ENCODE results near the gene ITGB2. TPM values are rescaled to one million over a fixed set of nuclear protein-coding genes. Genes with fewer than 3 reads are reported as not detected.

The ITGB2 gene
- total RNA-seq, 1 donor from 2014 or later: 18.6 TPM

DNA sequence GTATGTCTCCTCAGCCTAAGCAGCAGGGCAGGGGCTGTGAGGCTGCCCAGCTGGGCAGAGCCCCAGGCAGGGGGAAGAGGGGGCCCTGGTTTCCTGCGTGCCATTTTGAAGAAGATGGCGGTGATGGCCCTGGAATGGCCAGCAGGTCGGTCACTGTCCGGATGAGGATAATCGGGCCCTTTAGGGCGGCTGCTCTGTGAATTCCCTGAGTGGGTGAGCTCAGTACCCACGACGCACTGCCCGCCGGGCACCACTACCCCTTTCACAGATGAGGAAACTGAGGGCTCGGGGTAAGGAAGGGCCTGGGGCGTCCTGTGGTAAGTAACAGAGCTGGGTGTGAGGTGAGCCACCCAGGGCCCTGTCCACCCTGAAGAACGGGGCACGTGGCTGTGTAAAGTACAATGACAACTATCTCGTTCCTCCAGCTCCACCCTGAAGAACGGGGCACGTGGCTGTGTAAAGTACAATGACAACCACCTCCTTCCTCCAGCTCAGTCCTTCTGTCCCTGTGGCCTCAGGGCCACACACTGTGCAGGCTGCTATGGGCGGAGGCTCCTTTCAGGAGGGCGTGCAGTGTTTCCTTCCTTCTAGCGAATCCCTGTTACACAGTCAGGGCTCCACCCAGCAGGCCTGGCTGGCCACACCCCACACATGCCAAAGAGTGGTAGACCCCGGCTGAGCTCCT is 23.2 kb downstream of the ITGB2 start:
- Histone ChIP-seq H3K36me3 (no peaks in the 10 kb centered on the region), H3K4me1 (no peaks in the 10 kb centered on the region), H3K4me3 (no peak overlapping the region), H3K27ac (replicated peaks) (no peak overlapping the region), H3K9me3 (replicated peaks) (no peaks in the 10 kb centered on the region), H3K27me3 (ENCODE audit: low read depth) (peaks cover 41% of the 10 kb centered on the region)
- peak; percentile 22 for DNase-seq
- TF ChIP-seq, protein P1, sequence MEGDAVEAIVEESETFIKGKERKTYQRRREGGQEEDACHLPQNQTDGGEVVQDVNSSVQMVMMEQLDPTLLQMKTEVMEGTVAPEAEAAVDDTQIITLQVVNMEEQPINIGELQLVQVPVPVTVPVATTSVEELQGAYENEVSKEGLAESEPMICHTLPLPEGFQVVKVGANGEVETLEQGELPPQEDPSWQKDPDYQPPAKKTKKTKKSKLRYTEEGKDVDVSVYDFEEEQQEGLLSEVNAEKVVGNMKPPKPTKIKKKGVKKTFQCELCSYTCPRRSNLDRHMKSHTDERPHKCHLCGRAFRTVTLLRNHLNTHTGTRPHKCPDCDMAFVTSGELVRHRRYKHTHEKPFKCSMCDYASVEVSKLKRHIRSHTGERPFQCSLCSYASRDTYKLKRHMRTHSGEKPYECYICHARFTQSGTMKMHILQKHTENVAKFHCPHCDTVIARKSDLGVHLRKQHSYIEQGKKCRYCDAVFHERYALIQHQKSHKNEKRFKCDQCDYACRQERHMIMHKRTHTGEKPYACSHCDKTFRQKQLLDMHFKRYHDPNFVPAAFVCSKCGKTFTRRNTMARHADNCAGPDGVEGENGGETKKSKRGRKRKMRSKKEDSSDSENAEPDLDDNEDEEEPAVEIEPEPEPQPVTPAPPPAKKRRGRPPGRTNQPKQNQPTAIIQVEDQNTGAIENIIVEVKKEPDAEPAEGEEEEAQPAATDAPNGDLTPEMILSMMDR (IDR thresholded peaks at IDR 0.05; ENCODE audit: borderline replicate concordance): no peak
- intact Hi-C loops (cut with micrococcal nuclease): no loop called here

DNA sequence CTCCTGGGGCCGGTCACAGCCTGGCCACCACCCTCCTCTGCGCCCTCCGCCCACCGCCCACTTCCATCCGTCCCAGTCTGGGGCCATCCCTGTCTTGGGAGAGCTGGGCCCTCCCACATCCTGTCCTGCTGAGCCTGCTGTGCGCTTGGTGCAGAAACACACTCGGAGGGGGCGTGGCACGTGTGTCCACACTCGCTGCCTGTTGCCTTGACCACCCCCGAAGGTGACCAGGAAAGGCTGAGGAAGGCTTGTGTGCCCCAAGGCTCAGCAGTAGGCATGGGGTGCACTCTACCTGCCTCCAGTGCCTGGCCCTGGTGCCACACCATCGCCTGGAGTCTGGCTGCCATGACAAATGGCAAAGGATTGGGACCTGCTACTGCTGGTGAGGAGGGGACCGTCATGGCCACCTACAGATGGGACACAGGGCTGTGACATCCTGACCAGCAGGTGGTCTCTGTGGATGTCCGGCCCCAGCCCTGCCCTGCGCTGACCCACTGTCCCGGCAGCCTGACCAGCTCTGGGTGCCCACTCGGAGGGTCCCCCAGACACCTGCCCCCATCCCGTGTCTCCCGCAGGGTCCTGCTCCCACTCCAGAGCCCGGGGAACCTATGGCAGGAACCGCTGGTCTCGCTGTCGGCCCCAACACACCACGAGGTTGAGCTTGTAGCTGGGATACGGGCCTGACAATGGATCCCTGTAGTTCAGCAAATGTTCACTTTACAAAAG is 24.0 kb downstream of the ITGB2 start:
- TF ChIP-seq, protein P1 (IDR thresholded peaks at IDR 0.05; ENCODE audit: borderline replicate concordance): no peak
- no peak overlapping the region for H3K4me3 ChIP-seq
- no peak overlapping the region for H3K27ac ChIP-seq (replicated peaks)
- peaks cover 41% of the 10 kb centered on the region for H3K27me3 ChIP-seq (ENCODE audit: low read depth)
- intact Hi-C loops (cut with micrococcal nuclease): no loop called here
- no peaks in the 10 kb centered on the region for H3K9me3 ChIP-seq (replicated peaks)
- no peaks in the 10 kb centered on the region for H3K4me1 ChIP-seq
- no peaks in the 10 kb centered on the region for H3K36me3 ChIP-seq
- peak; percentile 13 for DNase-seq

DNA sequence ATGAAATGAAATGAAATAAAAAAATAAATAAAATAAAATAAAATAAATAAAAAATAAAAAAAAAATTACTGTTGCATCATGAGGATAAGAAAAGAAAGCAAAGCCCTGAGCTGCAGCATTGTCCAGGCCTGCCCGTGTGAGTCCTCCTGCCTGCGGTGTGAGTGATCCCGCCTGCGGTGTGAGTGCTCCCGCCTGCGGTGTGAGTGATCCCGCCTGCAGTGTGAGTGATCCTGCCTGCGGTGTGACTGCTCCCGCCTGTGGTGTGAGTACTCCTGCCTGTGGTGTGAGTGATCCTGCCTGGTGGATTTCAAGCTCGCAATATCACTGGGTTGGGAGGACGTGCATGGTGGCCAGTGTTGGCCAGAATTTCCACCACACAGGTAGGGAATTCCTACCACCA is 24.8 kb downstream of the ITGB2 start:
- H3K36me3 ChIP-seq: no peaks in the 10 kb centered on the region
- H3K27me3 ChIP-seq (ENCODE audit: low read depth): peaks cover 48% of the 10 kb centered on the region
- TF ChIP-seq, protein P1 (IDR thresholded peaks at IDR 0.05; ENCODE audit: borderline replicate concordance): no peak
- DNase-seq: peak; percentile 9
- intact Hi-C loops (cut with micrococcal nuclease): no loop called here
- no peak overlapping the region for H3K27ac ChIP-seq (replicated peaks)
- no peaks in the 10 kb centered on the region for H3K4me1 ChIP-seq
- no peaks in the 10 kb centered on the region for H3K9me3 ChIP-seq (replicated peaks)
- H3K4me3 ChIP-seq: no peak overlapping the region

DNA sequence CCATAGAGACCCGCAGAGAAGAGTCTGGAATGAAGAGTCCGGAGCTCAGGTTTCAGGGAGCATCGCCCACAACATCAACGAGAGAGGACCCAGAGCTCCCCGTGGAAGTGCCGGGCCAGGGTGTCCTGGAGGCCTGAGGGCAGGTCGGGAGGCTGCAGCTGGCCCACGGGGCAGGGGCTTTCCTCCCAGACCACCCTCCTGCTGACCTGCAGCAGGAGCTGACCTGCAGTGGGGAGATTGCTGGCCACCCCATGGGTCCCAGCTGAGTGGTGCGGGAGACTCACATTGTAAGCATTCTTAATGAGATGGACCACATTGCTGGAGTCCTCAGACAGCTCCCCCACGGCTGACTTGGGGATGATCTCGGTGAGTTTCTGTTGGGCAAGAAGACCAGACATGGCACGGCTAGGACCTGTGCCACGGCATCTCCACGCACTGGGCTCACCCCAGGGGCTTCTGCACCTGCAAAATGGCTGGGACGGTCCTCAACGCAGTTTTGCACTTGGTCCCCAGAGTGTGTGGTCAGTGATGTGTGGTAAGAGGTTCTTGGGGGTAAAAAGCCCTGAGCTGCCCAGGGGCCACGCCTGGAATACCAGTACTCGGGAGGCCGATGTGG is 25.9 kb downstream of the ITGB2 start:
- H3K27ac ChIP-seq (replicated peaks): no peak overlapping the region

DNA sequence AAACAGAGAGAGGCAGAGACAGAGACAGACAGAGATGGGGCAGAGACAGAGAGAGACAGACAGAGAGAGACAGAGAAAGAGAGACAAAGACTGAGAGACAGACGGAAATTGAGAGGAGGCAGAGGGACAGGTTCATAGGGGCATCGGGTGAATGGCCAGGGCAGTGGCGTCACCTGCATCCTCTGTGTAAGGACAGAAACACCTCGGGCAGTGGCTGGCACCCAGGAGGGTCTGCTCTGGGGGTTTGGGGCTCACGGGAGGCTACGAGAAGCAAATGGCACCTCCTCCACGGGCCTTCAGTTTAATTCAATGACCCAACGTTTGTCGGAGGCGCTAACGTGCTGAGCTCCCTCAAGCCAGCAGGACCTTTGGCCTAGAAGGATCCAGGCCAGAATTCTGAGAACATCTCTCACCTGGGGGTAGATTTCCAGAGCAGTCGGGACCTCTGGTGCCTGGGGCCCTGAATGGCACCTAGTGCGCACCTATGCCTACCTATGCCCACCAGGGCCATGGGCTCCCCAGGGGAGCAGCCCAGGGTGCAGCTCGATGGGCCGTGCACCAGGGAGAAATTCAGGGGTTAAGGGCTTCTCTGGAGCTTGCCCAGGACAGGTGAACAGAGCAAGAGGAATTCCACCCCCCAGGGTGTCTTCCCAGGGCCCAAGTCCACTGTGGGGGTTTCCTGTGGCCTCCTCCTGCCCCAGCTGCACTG is 26.6 kb downstream of the ITGB2 start:
- H3K27me3 ChIP-seq (ENCODE audit: low read depth): peaks cover 44% of the 10 kb centered on the region
- no peak overlapping the region for H3K27ac ChIP-seq (replicated peaks)
- no peak overlapping the region for H3K4me3 ChIP-seq
- TF ChIP-seq, protein P1 (IDR thresholded peaks at IDR 0.05; ENCODE audit: borderline replicate concordance): no peak
- H3K36me3 ChIP-seq: no peaks in the 10 kb centered on the region
- intact Hi-C loops (cut with micrococcal nuclease): no loop called here
- no peaks in the 10 kb centered on the region for H3K9me3 ChIP-seq (replicated peaks)
- H3K4me1 ChIP-seq: no peaks in the 10 kb centered on the region
- DNase-seq: no peak

More for the DNA sequence above, 25.9 kb downstream of the ITGB2 start:
- H3K4me3 ChIP-seq: no peak overlapping the region
- TF ChIP-seq, protein P1 (IDR thresholded peaks at IDR 0.05; ENCODE audit: borderline replicate concordance): no peak
- intact Hi-C loops (cut with micrococcal nuclease): no loop called here
- peak; percentile 6 for DNase-seq
- H3K4me1 ChIP-seq: no peaks in the 10 kb centered on the region
- peaks cover 50% of the 10 kb centered on the region for H3K27me3 ChIP-seq (ENCODE audit: low read depth)
- no peaks in the 10 kb centered on the region for H3K9me3 ChIP-seq (replicated peaks)
- no peaks in the 10 kb centered on the region for H3K36me3 ChIP-seq

All from left ventricle myocardium inferior (tissue), 1 donor.